ENCODE results near the gene PF4V1. TPM values are rescaled to one million over a fixed set of nuclear protein-coding genes. Genes with fewer than 3 reads are reported as not detected.

The PF4V1 gene
- total and polyA plus RNA-seq, 2 donors: 0.14 to 0.57 TPM

DNA sequence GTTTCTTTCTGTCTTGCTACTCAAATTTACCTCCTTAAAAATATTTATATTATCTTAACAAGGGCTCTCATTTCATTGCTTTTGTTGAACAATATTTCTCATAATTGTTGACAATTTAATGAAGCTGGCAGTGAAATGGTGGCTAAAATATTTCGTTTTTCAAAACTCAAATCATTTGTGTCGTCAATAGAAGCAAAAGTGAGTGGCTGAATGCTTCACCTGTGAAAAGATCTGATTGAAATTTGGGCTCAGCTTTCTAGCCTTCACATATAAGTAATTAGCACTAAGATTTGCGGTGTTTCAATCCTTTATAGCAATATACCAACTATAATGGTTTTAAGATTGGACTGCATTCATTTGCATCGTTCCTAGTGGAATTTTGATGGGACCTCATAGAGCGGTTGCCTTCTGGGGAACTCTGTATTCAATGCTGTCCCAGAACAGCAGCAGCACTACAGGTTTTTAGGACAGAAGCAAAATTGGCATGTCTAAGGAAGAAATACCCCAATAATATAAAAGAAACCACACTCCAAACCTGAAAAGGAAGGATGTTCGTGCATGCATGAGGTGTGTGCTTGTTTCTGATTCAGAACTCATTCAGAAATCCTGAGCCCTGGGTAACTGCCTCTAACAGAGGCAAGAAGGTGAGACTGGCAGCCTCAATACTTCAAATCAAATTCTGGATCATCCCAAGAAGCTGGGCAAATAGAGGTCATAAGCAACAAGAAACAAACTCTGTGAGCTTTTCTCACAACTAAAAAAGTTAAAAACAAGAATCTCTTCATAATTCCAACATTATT, 18.6 kb downstream of the PF4V1 start:
- H3K27ac ChIP-seq (ENCODE audit: low read depth in 1 of 2, low read length in 1 of 2): no peak overlapping the region
- WGBS: 90% methylated on average over 6 of the region's 6 CpGs
- no peak for DNase-seq (ENCODE audit: low read depth in 6 of 9, low spot score in 9 of 9)

DNA sequence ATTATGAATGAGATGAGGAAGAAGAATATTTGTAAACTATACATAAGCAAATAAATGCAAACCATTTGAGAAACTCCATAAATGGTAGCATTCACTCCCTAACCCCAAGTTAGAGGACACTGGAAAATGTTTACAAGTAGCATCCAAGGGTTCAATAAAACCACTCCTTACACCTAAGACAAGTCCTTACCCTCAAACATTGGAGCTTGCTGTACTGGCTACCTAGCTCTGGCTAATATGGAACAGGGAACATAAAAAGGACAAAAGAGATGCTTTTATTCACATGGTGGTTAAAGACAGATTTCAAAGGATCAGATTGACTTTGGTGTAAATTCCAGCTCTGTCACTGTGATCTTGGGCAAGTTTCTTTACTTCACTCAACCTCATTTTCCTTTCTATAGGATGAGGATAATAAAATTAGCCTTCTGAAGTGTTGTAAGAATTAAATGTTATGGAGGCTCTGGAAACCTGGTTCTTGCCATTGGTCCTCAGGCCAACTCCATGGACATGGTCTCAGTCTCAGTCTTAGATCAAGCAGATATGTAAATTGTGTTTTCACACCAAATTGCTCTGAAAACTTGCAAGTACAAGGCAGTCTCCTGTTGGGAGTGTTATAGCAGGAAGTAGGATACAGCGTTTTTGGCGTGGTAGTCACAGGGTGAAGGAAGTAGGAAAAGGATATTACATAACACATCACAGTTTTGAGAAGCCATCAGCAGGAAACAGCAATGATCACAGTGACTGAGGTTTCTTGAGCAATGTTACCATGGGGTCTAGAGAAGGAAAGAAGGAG, 19.4 kb downstream of the PF4V1 start:
- no peak for DNase-seq (ENCODE audit: low read depth in 6 of 9, low spot score in 9 of 9)
- no peaks in the 10 kb centered on the region for H3K9me3 ChIP-seq (ENCODE audit: control insufficient read depth in 2 of 2, insufficient read depth in 1 of 2, low read length in 1 of 2)
- H3K4me3 ChIP-seq (ENCODE audit: low read length in 2 of 2): no peak overlapping the region
- peaks cover 0 to 26% of the 10 kb centered on the region in 2 donors for H3K27me3 ChIP-seq (ENCODE audit: control insufficient read depth in 2 of 2, insufficient read depth in 1 of 2, low read length in 1 of 2)
- peaks cover 0 to 10% of the 10 kb centered on the region in 2 donors for H3K4me1 ChIP-seq (ENCODE audit: control insufficient read depth in 2 of 2, insufficient read depth in 2 of 2, low read length in 2 of 2)
- no peak overlapping the region for H3K27ac ChIP-seq (ENCODE audit: low read depth in 1 of 2, low read length in 1 of 2)
- no peaks in the 10 kb centered on the region for H3K36me3 ChIP-seq (ENCODE audit: control insufficient read depth in 2 of 2, insufficient read depth in 2 of 2, low read length in 1 of 2)
- WGBS: 21% methylated on average over 2 of the region's 2 CpGs

More for the DNA sequence above, 18.6 kb downstream of the PF4V1 start:
- Histone ChIP-seq H3K9me3 (ENCODE audit: control insufficient read depth in 2 of 2, insufficient read depth in 1 of 2, low read length in 1 of 2) (no peaks in the 10 kb centered on the region), H3K36me3 (ENCODE audit: control insufficient read depth in 2 of 2, insufficient read depth in 2 of 2, low read length in 1 of 2) (no peaks in the 10 kb centered on the region), H3K27me3 (ENCODE audit: control insufficient read depth in 2 of 2, insufficient read depth in 1 of 2, low read length in 1 of 2) (peaks cover 0 to 26% of the 10 kb centered on the region in 2 donors), H3K4me1 (ENCODE audit: control insufficient read depth in 2 of 2, insufficient read depth in 2 of 2, low read length in 2 of 2) (peaks cover 0 to 10% of the 10 kb centered on the region in 2 donors), H3K4me3 (ENCODE audit: low read length in 2 of 2) (no peak overlapping the region)

DNA sequence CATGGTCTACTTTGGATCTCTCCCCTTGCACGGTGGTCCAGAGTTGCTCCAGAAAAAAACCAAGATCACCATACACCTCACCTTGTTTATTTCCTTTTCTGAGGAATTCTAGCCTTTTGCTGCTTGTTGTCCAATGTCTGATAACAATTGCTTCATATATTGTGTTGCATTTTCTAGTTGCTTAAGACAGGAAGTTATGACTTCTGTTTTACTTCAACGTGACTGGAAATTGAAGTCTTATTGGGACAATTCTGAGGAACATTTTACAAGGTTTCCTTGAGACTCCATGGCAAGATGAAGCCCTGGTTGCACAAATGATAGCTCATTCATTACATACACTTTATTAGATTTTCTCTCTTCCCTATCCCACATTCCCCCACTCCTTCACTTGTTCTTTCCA, 21.3 kb downstream of the PF4V1 start:
- Histone ChIP-seq H3K9me3 (ENCODE audit: control insufficient read depth in 2 of 2, insufficient read depth in 1 of 2, low read length in 1 of 2) (no peaks in the 10 kb centered on the region), H3K36me3 (ENCODE audit: control insufficient read depth in 2 of 2, insufficient read depth in 2 of 2, low read length in 1 of 2) (no peaks in the 10 kb centered on the region), H3K27me3 (ENCODE audit: control insufficient read depth in 2 of 2, insufficient read depth in 1 of 2, low read length in 1 of 2) (peaks cover 0 to 11% of the 10 kb centered on the region in 2 donors), H3K4me3 (ENCODE audit: low read length in 2 of 2) (no peak overlapping the region), H3K4me1 (ENCODE audit: control insufficient read depth in 2 of 2, insufficient read depth in 2 of 2, low read length in 2 of 2) (peaks cover 0 to 3% of the 10 kb centered on the region in 2 donors), H3K27ac (ENCODE audit: low read depth in 1 of 2, low read length in 1 of 2) (no peak overlapping the region)
- no peak for DNase-seq (ENCODE audit: low read depth in 6 of 9, low spot score in 9 of 9)
- WGBS: 86% methylated on average over 2 of the region's 2 CpGs

DNA sequence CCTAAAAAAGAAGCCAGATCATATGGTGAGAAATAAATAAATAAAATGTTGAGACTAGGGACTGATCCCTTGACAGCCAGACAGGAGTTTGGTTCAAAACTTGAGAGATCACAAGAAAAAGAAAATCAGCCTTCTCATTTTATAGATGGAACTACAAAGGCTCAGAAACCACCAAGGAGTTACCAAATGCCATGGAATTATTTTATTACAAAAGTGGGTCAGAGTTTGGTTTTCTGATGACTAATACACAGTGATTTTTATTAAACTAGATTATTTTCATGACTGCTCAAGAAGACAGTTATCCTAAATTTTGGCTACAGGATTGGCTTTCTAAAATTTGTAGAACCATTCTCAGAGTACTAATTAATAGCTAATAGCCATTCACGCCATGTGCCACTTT, 22.3 kb downstream of the PF4V1 start:
- no peak for DNase-seq (ENCODE audit: low read depth in 6 of 9, low spot score in 9 of 9)
- H3K9me3 ChIP-seq (ENCODE audit: control insufficient read depth in 2 of 2, insufficient read depth in 1 of 2, low read length in 1 of 2): no peaks in the 10 kb centered on the region
- WGBS: 100% methylated on average over 1 of the region's 1 CpG
- H3K4me1 ChIP-seq (ENCODE audit: control insufficient read depth in 2 of 2, insufficient read depth in 2 of 2, low read length in 2 of 2): no peaks in the 10 kb centered on the region
- H3K4me3 ChIP-seq (ENCODE audit: low read length in 2 of 2): no peak overlapping the region
- H3K27me3 ChIP-seq (ENCODE audit: control insufficient read depth in 2 of 2, insufficient read depth in 1 of 2, low read length in 1 of 2): peaks cover 0 to under 1% of the 10 kb centered on the region in 2 donors
- no peaks in the 10 kb centered on the region for H3K36me3 ChIP-seq (ENCODE audit: control insufficient read depth in 2 of 2, insufficient read depth in 2 of 2, low read length in 1 of 2)
- H3K27ac ChIP-seq (ENCODE audit: low read depth in 1 of 2, low read length in 1 of 2): no peak overlapping the region

DNA sequence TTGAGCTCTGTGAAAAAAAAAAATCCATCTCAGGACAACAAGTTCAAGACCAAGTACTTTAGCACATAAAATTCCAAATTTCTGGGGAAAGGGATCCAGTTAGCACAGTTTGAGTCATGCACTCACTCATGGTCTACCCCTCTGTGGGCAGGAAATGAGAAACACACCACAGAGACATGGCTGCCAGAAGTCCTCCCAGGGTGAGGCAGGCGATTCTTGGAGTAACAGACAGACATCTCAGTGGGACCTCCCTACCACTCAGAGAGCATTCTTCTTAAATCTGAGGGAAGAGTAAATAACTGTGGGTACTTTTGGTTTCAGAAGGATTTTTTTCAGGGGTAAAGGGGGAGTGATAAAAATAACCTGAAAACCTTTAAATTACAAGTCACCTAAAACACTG, 30.2 kb downstream of the PF4V1 start:
- Histone ChIP-seq H3K4me1 (ENCODE audit: control insufficient read depth in 2 of 2, insufficient read depth in 2 of 2, low read length in 2 of 2) (no peaks in the 10 kb centered on the region), H3K9me3 (ENCODE audit: control insufficient read depth in 2 of 2, insufficient read depth in 1 of 2, low read length in 1 of 2) (no peaks in the 10 kb centered on the region), H3K4me3 (ENCODE audit: low read length in 2 of 2) (no peak overlapping the region), H3K36me3 (ENCODE audit: control insufficient read depth in 2 of 2, insufficient read depth in 2 of 2, low read length in 1 of 2) (no peaks in the 10 kb centered on the region), H3K27ac (ENCODE audit: low read depth in 1 of 2, low read length in 1 of 2) (no peak overlapping the region), H3K27me3 (ENCODE audit: control insufficient read depth in 2 of 2, insufficient read depth in 1 of 2, low read length in 1 of 2) (no peaks in the 10 kb centered on the region)
- DNase-seq (ENCODE audit: low read depth in 6 of 9, low spot score in 9 of 9): peak in 1 of 9 donors; percentile 35
- WGBS: 59% methylated on average over 1 of the region's 1 CpG

DNA sequence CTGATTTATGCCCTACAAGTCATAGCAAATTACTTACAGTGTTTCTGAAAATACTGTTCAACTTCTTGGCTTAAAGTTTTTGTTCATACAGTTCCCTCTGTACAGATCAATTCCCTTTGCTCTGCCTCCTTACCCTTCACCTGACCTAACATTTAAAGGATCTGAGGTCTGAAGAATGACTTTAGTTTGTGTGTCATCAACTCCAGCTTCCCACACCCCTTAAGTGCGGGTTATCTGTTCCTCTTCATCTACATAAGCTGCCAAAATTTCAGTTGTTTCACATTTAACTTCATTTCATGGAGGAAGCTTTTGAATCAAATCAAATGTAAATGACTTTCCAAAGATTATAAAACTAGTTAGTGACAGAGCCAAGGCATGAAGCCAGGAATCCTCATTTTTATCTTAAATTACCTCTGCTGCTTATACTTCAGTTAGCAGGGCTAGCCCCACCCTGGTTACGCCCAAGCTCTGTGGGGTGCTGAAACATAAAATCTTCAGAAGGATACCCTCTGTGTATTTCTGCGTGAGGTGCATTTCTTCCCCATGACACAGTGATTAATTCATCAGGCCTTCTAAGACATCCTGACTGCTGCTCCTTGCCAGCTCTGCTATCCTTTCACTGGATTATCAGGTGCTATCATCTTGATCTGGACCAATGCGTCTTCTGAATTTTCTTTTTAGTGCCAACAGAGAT, 32.6 kb downstream of the PF4V1 start:
- 93% methylated on average over 4 of the region's 4 CpGs for WGBS
- Histone ChIP-seq H3K9me3 (ENCODE audit: control insufficient read depth in 2 of 2, insufficient read depth in 1 of 2, low read length in 1 of 2) (no peaks in the 10 kb centered on the region), H3K27me3 (ENCODE audit: control insufficient read depth in 2 of 2, insufficient read depth in 1 of 2, low read length in 1 of 2) (no peaks in the 10 kb centered on the region), H3K36me3 (ENCODE audit: control insufficient read depth in 2 of 2, insufficient read depth in 2 of 2, low read length in 1 of 2) (no peaks in the 10 kb centered on the region), H3K27ac (ENCODE audit: low read depth in 1 of 2, low read length in 1 of 2) (no peak overlapping the region), H3K4me3 (ENCODE audit: low read length in 2 of 2) (no peak overlapping the region), H3K4me1 (ENCODE audit: control insufficient read depth in 2 of 2, insufficient read depth in 2 of 2, low read length in 2 of 2) (no peaks in the 10 kb centered on the region)
- no peak for DNase-seq (ENCODE audit: low read depth in 6 of 9, low spot score in 9 of 9)

DNA sequence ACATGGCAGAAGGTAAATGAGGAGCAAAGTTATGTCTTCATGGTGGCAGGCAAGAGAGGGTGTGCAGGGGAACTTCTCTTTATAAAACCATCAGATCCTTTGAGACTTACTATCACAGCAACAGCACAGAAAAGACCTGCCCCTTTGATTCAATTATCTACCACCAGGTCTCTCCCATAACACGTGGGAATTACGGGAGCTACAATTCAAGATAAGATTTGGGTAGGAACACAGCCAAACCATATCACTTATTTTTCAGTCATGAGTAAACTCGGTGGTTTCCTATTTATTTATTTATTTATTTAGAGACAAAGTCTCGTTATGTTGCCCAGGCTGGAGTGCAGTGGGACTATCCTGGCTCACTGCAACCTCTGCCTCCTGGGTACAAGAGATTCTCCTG, 38.2 kb downstream of the PF4V1 start:
- no peak for DNase-seq (ENCODE audit: low read depth in 6 of 9, low spot score in 9 of 9)
- H3K4me1 ChIP-seq (ENCODE audit: control insufficient read depth in 2 of 2, insufficient read depth in 2 of 2, low read length in 2 of 2): no peaks in the 10 kb centered on the region
- no peaks in the 10 kb centered on the region for H3K36me3 ChIP-seq (ENCODE audit: control insufficient read depth in 2 of 2, insufficient read depth in 2 of 2, low read length in 1 of 2)
- no peaks in the 10 kb centered on the region for H3K9me3 ChIP-seq (ENCODE audit: control insufficient read depth in 2 of 2, insufficient read depth in 1 of 2, low read length in 1 of 2)
- no peak overlapping the region for H3K27ac ChIP-seq (ENCODE audit: low read depth in 1 of 2, low read length in 1 of 2)
- 82% methylated on average over 4 of the region's 4 CpGs for WGBS
- no peaks in the 10 kb centered on the region for H3K27me3 ChIP-seq (ENCODE audit: control insufficient read depth in 2 of 2, insufficient read depth in 1 of 2, low read length in 1 of 2)
- no peak overlapping the region for H3K4me3 ChIP-seq (ENCODE audit: low read length in 2 of 2)

DNA sequence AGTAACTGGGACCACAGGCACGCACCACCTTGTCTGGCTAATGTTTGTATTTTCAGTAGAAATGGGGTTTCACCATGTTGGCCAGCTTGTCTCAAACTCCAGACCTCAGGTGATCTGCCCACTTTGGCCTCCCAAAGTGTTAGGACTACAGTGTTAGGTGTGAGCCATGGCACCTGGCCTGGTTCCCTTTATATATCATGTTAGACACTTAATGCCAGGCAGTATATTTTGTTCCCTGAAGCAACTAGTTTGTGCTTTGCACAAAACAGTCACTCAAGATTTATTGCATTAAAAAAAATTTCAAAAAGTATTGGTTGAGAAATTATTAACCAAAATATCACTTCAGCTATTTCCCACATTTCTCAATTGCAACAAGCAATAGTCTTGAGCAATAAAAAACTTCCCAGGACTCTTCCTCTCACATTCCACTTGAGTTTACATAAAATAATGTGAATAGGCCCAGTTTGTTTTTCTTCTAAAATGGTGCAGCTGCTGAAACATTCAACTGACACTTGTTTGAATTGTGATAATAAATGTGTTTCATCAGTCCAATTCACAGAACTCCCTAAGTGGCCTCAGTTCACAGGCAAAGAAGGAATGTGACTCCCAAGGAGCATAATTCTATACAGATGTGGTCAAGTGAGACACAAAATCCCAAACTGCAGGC, 38.8 kb downstream of the PF4V1 start:
- Histone ChIP-seq H3K9me3 (ENCODE audit: control insufficient read depth in 2 of 2, insufficient read depth in 1 of 2, low read length in 1 of 2) (no peaks in the 10 kb centered on the region), H3K4me1 (ENCODE audit: control insufficient read depth in 2 of 2, insufficient read depth in 2 of 2, low read length in 2 of 2) (no peaks in the 10 kb centered on the region), H3K36me3 (ENCODE audit: control insufficient read depth in 2 of 2, insufficient read depth in 2 of 2, low read length in 1 of 2) (no peaks in the 10 kb centered on the region), H3K27ac (ENCODE audit: low read depth in 1 of 2, low read length in 1 of 2) (no peak overlapping the region), H3K27me3 (ENCODE audit: control insufficient read depth in 2 of 2, insufficient read depth in 1 of 2, low read length in 1 of 2) (no peaks in the 10 kb centered on the region), H3K4me3 (ENCODE audit: low read length in 2 of 2) (no peak overlapping the region)
- no peak for DNase-seq (ENCODE audit: low read depth in 6 of 9, low spot score in 9 of 9)
- 98% methylated on average over 1 of the region's 1 CpG for WGBS
